Jurkat, Clone E6-1 (cell line): ENCODE measurements around the gene VASN.
"Not testable (repeated sequence)": the region's sequence is repeated elsewhere in the genome, so short reads cannot be mapped to it uniquely, and the experiment has no call there.

Experiments
- DNase-seq: peaks from one replicate; pipeline ENCODE4 v3.0.0-alpha.2; 2011; ENCODE audit warnings: low read depth, low spot score
- H3K4me3 ChIP-seq: 2 replicates; pipeline ENCODE4 v1.5.1; 2011; ENCODE audit warnings: mild to moderate bottlenecking, low read length, control low read depth, moderate library complexity

VASN gene

GRCh38 chr16:4334724-4335495, 36.7 kb upstream of the VASN start:
- DNase-seq, result no peak
- no peak overlapping the region for H3K4me3 ChIP-seq

GRCh38 chr16:4336701-4337539, 34.7 kb upstream of the VASN start:
- H3K4me3 ChIP-seq, result no peak overlapping the region
- DNase-seq, result no peak

GRCh38 chr16:4337540-4338088, 34.0 kb upstream of the VASN start:
- no peak for DNase-seq
- no peak overlapping the region for H3K4me3 ChIP-seq

- H3K4me3 ChIP-seq, result no peak overlapping the region
- no peak for DNase-seq
Measured at GRCh38 chr16:4338125-4338582, 33.5 kb upstream of the VASN start.

- no peak for DNase-seq
- no peak overlapping the region for H3K4me3 ChIP-seq
Measured at GRCh38 chr16:4338712-4339299, 32.8 kb upstream of the VASN start.

GRCh38 chr16:4339455-4339854, 32.2 kb upstream of the VASN start:
- no peak overlapping the region for H3K4me3 ChIP-seq
- DNase-seq, result no peak

- DNase-seq, result no peak
- no peak overlapping the region for H3K4me3 ChIP-seq
Measured at GRCh38 chr16:4339909-4340308, 31.7 kb upstream of the VASN start.

GRCh38 chr16:4340443-4340842, 31.2 kb upstream of the VASN start:
- DNase-seq, result no peak
- H3K4me3 ChIP-seq, result no peak overlapping the region

- DNase-seq, result no peak
- H3K4me3 ChIP-seq, result no peak overlapping the region
Measured at GRCh38 chr16:4341250-4341649, 30.4 kb upstream of the VASN start.

GRCh38 chr16:4342866-4343744, 28.5 kb upstream of the VASN start:
- no peak overlapping the region for H3K4me3 ChIP-seq
- DNase-seq, result no peak

- not testable (repeated sequence) for H3K4me3 ChIP-seq, DNase-seq
Measured at GRCh38 chr16:4344300-4344982, 27.2 kb upstream of the VASN start.

GRCh38 chr16:4344983-4345835, 26.4 kb upstream of the VASN start:
- no peak for DNase-seq
- no peak overlapping the region for H3K4me3 ChIP-seq

- H3K4me3 ChIP-seq, result no peak overlapping the region
- DNase-seq, result no peak
Measured at GRCh38 chr16:4345836-4346781, 25.5 kb upstream of the VASN start.

- DNase-seq, result no peak
- H3K4me3 ChIP-seq, result no peak overlapping the region
Measured at GRCh38 chr16:4347010-4347409, 24.6 kb upstream of the VASN start.

GRCh38 chr16:4347765-4348509, 23.7 kb upstream of the VASN start:
- DNase-seq, result no peak
- H3K4me3 ChIP-seq, result no peak overlapping the region

- no peak overlapping the region for H3K4me3 ChIP-seq
- no peak for DNase-seq
Measured at GRCh38 chr16:4349332-4349731, 22.3 kb upstream of the VASN start.
